ENCODE measurements around the gene VCAM1.

Gene VCAM1, protein sequence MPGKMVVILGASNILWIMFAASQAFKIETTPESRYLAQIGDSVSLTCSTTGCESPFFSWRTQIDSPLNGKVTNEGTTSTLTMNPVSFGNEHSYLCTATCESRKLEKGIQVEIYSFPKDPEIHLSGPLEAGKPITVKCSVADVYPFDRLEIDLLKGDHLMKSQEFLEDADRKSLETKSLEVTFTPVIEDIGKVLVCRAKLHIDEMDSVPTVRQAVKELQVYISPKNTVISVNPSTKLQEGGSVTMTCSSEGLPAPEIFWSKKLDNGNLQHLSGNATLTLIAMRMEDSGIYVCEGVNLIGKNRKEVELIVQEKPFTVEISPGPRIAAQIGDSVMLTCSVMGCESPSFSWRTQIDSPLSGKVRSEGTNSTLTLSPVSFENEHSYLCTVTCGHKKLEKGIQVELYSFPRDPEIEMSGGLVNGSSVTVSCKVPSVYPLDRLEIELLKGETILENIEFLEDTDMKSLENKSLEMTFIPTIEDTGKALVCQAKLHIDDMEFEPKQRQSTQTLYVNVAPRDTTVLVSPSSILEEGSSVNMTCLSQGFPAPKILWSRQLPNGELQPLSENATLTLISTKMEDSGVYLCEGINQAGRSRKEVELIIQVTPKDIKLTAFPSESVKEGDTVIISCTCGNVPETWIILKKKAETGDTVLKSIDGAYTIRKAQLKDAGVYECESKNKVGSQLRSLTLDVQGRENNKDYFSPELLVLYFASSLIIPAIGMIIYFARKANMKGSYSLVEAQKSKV

DNA sequence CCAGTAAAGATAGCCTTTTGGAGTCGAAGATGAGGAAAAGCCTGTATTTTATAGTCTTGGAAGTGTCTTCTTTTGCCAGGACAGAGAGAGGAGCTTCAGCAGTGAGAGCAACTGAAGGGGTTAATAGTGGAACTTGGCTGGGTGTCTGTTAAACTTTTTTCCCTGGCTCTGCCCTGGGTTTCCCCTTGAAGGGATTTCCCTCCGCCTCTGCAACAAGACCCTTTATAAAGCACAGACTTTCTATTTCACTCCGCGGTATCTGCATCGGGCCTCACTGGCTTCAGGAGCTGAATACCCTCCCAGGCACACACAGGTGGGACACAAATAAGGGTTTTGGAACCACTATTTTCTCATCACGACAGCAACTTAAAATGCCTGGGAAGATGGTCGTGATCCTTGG, at the start of gene VCAM1:
Gene VCAM1 (plus strand): TSS at position 253 of the 400 bp plus-strand sequence. CDS start 119 bp downstream, at position 372.
- H3K4me1 ChIP-seq (ENCODE audit: control insufficient read depth, insufficient read depth, low read length): no peaks in the 10 kb centered on the region
- peak; percentile 2 for DNase-seq (ENCODE audit: low read depth, low spot score)
- H3K27me3 ChIP-seq (ENCODE audit: control insufficient read depth, insufficient read depth, low read length): no peaks in the 10 kb centered on the region
- WGBS (ENCODE audit: insufficient coverage, insufficient read length): no CpG with 5 or more reads among the region's 7 CpGs
- no peaks in the 10 kb centered on the region for H3K9me3 ChIP-seq (ENCODE audit: control insufficient read depth, insufficient read depth, low read length)
- no peak within 1 kb of the TSS for H3K27ac ChIP-seq (ENCODE audit: low read length)
- no peak within 1 kb of the TSS for H3K4me3 ChIP-seq (ENCODE audit: low read length)
- H3K36me3 ChIP-seq (ENCODE audit: control insufficient read depth, insufficient read depth, low read length): no peaks in the 10 kb centered on the region

DNA sequence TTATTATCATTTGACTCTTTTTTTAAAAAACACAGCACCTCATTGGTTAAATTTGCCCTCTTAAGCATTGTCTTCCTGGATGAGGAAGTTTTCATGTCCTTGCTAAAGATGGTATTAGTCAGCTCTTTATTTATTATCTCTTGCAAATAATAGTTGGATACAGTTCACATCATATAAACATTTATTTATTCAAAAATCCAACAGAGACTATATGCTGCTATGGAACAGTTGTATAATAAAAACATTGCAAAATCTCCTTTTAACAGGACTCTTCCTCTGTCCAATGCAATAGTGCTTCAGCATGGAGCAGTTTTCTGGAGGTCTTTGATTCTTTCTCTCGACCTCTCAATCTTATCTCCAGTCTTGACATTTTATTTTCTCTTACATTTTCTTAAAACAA, 49.5 kb upstream of the VCAM1 start:
- 100% methylated on average over 1 of the region's 1 CpG for WGBS (ENCODE audit: insufficient coverage, insufficient read length)
- Histone ChIP-seq H3K27me3 (ENCODE audit: control insufficient read depth, insufficient read depth, low read length) (no peaks in the 10 kb centered on the region), H3K36me3 (ENCODE audit: control insufficient read depth, insufficient read depth, low read length) (no peaks in the 10 kb centered on the region), H3K9me3 (ENCODE audit: control insufficient read depth, insufficient read depth, low read length) (no peaks in the 10 kb centered on the region), H3K4me1 (ENCODE audit: control insufficient read depth, insufficient read depth, low read length) (no peaks in the 10 kb centered on the region), H3K27ac (ENCODE audit: low read length) (no peak overlapping the region), H3K4me3 (ENCODE audit: low read length) (no peak overlapping the region)
- DNase-seq (ENCODE audit: low read depth, low spot score): no peak

DNA sequence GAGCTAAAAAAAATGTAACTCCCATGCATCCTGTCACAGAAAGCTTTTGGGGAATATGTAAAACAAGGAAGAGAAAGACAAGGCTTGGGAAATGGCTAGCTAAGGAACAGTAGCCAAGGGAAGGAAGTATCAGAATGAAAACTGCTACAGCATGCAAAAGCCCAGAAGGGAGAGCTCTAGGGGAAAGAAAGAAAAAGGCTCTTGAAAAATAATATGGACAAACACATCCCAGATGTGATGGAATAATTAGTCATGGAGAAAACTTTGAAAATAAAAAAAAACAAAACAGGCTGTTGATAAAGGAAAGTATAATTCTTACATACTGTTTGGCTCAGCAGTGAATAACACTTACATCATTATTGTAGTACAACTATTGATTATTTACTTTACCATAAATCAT, 47.9 kb upstream of the VCAM1 start:
- Histone ChIP-seq H3K9me3 (ENCODE audit: control insufficient read depth, insufficient read depth, low read length) (no peaks in the 10 kb centered on the region), H3K27ac (ENCODE audit: low read length) (no peak overlapping the region), H3K27me3 (ENCODE audit: control insufficient read depth, insufficient read depth, low read length) (no peaks in the 10 kb centered on the region), H3K36me3 (ENCODE audit: control insufficient read depth, insufficient read depth, low read length) (no peaks in the 10 kb centered on the region), H3K4me1 (ENCODE audit: control insufficient read depth, insufficient read depth, low read length) (no peaks in the 10 kb centered on the region), H3K4me3 (ENCODE audit: low read length) (no peak overlapping the region)
- no peak for DNase-seq (ENCODE audit: low read depth, low spot score)

DNA sequence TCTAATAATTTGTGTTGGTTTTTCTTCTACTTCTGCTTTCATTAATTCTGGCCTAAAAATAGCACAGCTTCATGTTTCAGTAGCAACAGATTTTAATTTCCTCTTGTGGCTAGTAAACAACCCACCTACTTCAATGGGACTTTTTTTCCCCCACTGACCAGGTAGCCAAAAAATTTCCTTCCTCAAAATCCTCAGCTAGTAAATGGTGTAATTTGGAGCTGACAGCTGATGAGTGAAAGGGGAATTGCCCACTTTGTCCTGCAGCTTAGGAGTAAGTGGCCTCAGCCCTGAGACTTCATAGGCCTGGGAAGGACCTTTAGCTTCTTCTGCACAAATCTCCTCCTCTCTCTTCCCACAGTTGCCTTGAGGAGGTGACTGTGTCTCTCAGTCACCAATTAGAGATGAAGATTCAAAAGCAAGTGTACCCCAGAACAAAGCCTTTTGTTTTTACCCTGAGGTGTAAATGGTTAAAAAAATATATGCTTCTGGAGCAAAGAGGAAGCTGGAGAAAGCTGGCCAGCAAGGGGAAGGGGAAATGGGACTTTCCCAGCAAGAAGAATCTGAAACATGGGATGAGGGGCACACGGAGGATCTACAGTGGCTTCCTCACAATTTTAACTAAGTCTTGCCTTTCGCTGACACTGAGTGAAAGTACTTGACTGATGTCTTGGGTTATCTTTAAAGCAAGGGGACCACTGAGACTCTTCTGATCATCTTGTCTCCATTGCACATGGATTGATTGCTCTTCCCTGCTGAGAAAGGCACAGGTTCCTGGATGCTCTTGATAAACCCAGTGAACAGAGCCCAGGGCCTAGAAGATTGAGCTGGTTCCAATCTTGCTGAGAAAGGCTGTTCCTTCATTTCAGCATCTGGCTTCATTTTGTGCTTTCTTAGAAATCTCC, 35.8 kb upstream of the VCAM1 start:
- Histone ChIP-seq H3K27ac (ENCODE audit: low read length) (no peak overlapping the region), H3K27me3 (ENCODE audit: control insufficient read depth, insufficient read depth, low read length) (no peaks in the 10 kb centered on the region), H3K9me3 (ENCODE audit: control insufficient read depth, insufficient read depth, low read length) (no peaks in the 10 kb centered on the region), H3K4me1 (ENCODE audit: control insufficient read depth, insufficient read depth, low read length) (no peaks in the 10 kb centered on the region), H3K4me3 (ENCODE audit: low read length) (no peak overlapping the region), H3K36me3 (ENCODE audit: control insufficient read depth, insufficient read depth, low read length) (no peaks in the 10 kb centered on the region)
- WGBS (ENCODE audit: insufficient coverage, insufficient read length): no CpG with 5 or more reads among the region's 2 CpGs
- DNase-seq (ENCODE audit: low read depth, low spot score): no peak

DNA sequence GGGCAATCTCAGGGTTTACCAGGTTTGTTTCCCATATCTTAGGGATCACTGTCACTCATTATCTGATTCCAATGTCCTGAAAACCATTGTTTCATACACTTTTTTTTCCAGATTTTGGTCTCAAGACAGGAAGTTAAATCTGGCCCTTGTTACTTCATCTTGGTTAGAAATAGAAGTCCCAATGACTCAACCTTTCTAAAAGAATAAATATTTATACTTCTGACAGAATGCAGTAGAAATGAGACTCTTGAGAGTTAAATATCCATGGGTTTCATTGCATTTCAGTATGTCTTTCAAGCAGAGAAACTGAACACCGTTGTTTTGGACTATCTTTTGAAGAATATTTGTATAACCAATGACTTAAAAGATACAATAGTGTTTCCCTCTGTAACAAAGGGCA, 19.8 kb upstream of the VCAM1 start:
- Histone ChIP-seq H3K27me3 (ENCODE audit: control insufficient read depth, insufficient read depth, low read length) (no peaks in the 10 kb centered on the region), H3K4me1 (ENCODE audit: control insufficient read depth, insufficient read depth, low read length) (no peaks in the 10 kb centered on the region), H3K4me3 (ENCODE audit: low read length) (no peak overlapping the region), H3K9me3 (ENCODE audit: control insufficient read depth, insufficient read depth, low read length) (no peaks in the 10 kb centered on the region; the same call in 1 of the 2 replicates), H3K27ac (ENCODE audit: low read length) (no peak overlapping the region), H3K36me3 (ENCODE audit: control insufficient read depth, insufficient read depth, low read length) (no peaks in the 10 kb centered on the region)
- WGBS (ENCODE audit: insufficient coverage, insufficient read length): no CpG with 5 or more reads among the region's 1 CpG
- no peak for DNase-seq (ENCODE audit: low read depth, low spot score)

DNA sequence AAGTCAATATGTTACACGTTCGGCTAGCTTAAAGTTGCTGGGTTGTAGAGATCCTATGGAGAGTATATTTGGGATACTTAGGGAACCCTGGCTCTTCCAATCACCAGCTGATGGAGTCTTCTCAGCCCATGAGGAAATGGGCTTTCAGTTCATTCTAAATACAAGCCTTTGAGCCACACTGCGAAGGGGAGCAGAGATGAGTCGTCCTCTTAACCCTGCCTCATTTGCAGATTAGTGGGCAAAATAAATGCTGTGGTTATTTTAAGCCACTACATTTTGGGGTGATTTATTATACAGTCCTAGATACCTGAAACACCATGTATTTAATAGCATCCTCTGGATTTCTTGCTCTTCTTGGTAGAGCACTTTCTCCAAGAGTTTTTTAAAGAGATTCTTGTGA, 19.0 kb upstream of the VCAM1 start:
- no CpG with 5 or more reads among the region's 4 CpGs for WGBS (ENCODE audit: insufficient coverage, insufficient read length)
- H3K4me3 ChIP-seq (ENCODE audit: low read length): no peak overlapping the region
- no peak for DNase-seq (ENCODE audit: low read depth, low spot score)
- H3K9me3 ChIP-seq (ENCODE audit: control insufficient read depth, insufficient read depth, low read length): no peaks in the 10 kb centered on the region; the same call in 1 of the 2 replicates
- H3K36me3 ChIP-seq (ENCODE audit: control insufficient read depth, insufficient read depth, low read length): no peaks in the 10 kb centered on the region
- no peaks in the 10 kb centered on the region for H3K4me1 ChIP-seq (ENCODE audit: control insufficient read depth, insufficient read depth, low read length)
- no peaks in the 10 kb centered on the region for H3K27me3 ChIP-seq (ENCODE audit: control insufficient read depth, insufficient read depth, low read length)
- no peak overlapping the region for H3K27ac ChIP-seq (ENCODE audit: low read length)

DNA sequence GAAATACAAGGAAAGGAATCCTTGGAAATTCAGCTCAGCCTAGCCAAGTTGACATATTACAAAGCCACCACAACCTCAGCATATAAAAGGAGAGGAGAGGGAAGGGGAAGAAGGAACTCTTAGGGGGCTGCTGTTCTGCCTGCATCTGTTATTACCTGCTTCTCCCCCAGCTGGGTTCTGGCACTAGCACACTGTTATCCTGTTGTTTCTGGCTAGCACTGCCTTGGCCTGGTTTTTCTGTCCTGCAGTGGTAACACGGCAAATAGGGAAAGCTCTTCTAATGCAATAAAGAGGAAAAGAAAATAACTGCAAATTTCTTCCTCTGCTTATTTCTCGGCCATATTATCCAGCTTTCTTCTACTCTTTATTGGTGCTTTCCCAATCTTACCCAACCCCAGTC, 16.5 kb upstream of the VCAM1 start:
- H3K9me3 ChIP-seq (ENCODE audit: control insufficient read depth, insufficient read depth, low read length): no peaks in the 10 kb centered on the region
- H3K27me3 ChIP-seq (ENCODE audit: control insufficient read depth, insufficient read depth, low read length): no peaks in the 10 kb centered on the region
- DNase-seq (ENCODE audit: low read depth, low spot score): no peak
- no peak overlapping the region for H3K4me3 ChIP-seq (ENCODE audit: low read length)
- no CpG with 5 or more reads among the region's 2 CpGs for WGBS (ENCODE audit: insufficient coverage, insufficient read length)
- H3K36me3 ChIP-seq (ENCODE audit: control insufficient read depth, insufficient read depth, low read length): no peaks in the 10 kb centered on the region
- H3K27ac ChIP-seq (ENCODE audit: low read length): no peak overlapping the region
- H3K4me1 ChIP-seq (ENCODE audit: control insufficient read depth, insufficient read depth, low read length): no peaks in the 10 kb centered on the region

DNA sequence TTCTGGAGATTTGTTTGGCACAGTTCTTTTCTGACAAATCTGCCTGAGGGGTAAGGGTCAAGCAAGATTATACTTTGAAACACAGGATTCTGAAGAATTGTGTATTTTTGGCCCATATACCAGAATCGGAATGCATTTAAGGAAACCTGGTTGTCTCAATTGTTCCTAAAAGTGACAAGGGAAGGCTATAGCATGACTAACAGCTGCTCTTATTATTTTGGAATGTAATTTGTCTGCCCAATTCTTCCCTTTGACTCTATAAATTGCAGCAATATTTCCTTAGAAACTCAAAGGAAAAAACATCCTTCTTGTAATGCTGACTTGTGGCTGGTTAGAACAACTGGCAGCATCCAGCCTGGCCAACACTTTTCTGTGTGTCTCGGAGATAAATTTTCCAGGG, 15.8 kb upstream of the VCAM1 start:
- no peaks in the 10 kb centered on the region for H3K9me3 ChIP-seq (ENCODE audit: control insufficient read depth, insufficient read depth, low read length)
- no peak overlapping the region for H3K27ac ChIP-seq (ENCODE audit: low read length)
- no CpG with 5 or more reads among the region's 2 CpGs for WGBS (ENCODE audit: insufficient coverage, insufficient read length)
- H3K36me3 ChIP-seq (ENCODE audit: control insufficient read depth, insufficient read depth, low read length): no peaks in the 10 kb centered on the region
- no peak for DNase-seq (ENCODE audit: low read depth, low spot score)
- no peak overlapping the region for H3K4me3 ChIP-seq (ENCODE audit: low read length)
- no peaks in the 10 kb centered on the region for H3K4me1 ChIP-seq (ENCODE audit: control insufficient read depth, insufficient read depth, low read length)
- H3K27me3 ChIP-seq (ENCODE audit: control insufficient read depth, insufficient read depth, low read length): no peaks in the 10 kb centered on the region

DNA sequence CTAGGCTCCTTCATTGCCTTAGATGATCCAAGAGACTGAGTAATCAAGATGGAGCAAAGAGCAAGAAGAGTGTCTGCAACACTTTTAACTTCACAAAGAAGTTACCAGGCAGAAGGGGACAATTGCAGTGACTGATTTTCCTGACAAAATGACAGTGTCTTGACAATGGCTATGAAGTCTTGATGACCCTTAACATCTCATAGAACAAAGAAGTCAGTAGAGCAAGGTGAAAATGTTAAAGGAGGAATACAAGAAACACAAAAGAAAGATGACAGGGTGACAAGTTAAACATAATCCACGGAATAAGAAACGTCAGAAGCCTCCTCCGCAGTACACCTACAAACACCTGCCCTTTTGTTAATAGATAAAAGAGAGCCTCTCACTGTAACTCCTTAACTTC, 15.1 kb upstream of the VCAM1 start:
- Histone ChIP-seq H3K4me3 (ENCODE audit: low read length) (no peak overlapping the region), H3K27me3 (ENCODE audit: control insufficient read depth, insufficient read depth, low read length) (no peaks in the 10 kb centered on the region), H3K9me3 (ENCODE audit: control insufficient read depth, insufficient read depth, low read length) (no peaks in the 10 kb centered on the region), H3K36me3 (ENCODE audit: control insufficient read depth, insufficient read depth, low read length) (no peaks in the 10 kb centered on the region), H3K27ac (ENCODE audit: low read length) (no peak overlapping the region), H3K4me1 (ENCODE audit: control insufficient read depth, insufficient read depth, low read length) (no peaks in the 10 kb centered on the region)
- WGBS (ENCODE audit: insufficient coverage, insufficient read length): no CpG with 5 or more reads among the region's 3 CpGs
- DNase-seq (ENCODE audit: low read depth, low spot score): no peak

DNA sequence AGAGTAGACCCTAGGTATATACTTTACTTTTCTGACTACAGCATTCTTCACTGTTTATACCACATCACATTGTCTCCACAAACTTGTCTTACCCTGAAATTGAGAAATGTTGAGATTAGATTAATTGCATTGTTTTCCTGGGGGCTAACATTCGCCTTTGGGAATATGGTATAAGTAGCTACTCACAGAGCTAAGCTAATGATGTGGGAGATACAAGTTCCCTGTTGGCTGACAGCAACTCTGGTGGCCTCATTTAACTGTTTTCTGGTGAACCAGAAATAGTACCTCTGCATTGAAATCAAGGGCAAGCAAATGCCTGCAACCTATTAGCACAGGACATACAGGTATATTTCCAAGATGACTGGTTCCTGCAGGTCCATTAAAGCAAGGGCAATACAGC, 13.2 kb upstream of the VCAM1 start:
- no CpG with 5 or more reads among the region's 1 CpG for WGBS (ENCODE audit: insufficient coverage, insufficient read length)
- Histone ChIP-seq H3K9me3 (ENCODE audit: control insufficient read depth, insufficient read depth, low read length) (no peaks in the 10 kb centered on the region), H3K4me1 (ENCODE audit: control insufficient read depth, insufficient read depth, low read length) (no peaks in the 10 kb centered on the region), H3K27me3 (ENCODE audit: control insufficient read depth, insufficient read depth, low read length) (no peaks in the 10 kb centered on the region), H3K36me3 (ENCODE audit: control insufficient read depth, insufficient read depth, low read length) (no peaks in the 10 kb centered on the region), H3K27ac (ENCODE audit: low read length) (no peak overlapping the region), H3K4me3 (ENCODE audit: low read length) (no peak overlapping the region)
- no peak for DNase-seq (ENCODE audit: low read depth, low spot score)
